NCI-H2227 (cell line): ENCODE data around the gene TMEM179B.
"Not testable (repeated sequence)": the region's sequence is repeated elsewhere in the genome, so short reads cannot be mapped to it uniquely, and the experiment has no call there.

Source experiments
- DNase-seq: peaks from one replicate; lab custom pipeline; 2025; ENCODE audit not compliant: unreplicated experiment; lab: John Stamatoyannopoulos, UW

The TMEM179B gene

GRCh38 chr11:62788991-62789390, 1.8 kb downstream of the TMEM179B start:
- DNase-seq: no peak

- no peak for DNase-seq
Observed at GRCh38 chr11:62789576-62789975, 2.4 kb downstream of the TMEM179B start.

GRCh38 chr11:62791501-62792201, 4.4 kb downstream of the TMEM179B start, which contains the start of gene TMEM223:
Gene TMEM223, minus strand, starts transcription at chr11:62792006. Its CDS starts 12 bp downstream, at chr11:62791994.
- peak; percentile 93 for DNase-seq

GRCh38 chr11:62792202-62792575, 5.0 kb downstream of the TMEM179B start:
- DNase-seq: peak; percentile 79

- no peak for DNase-seq
Observed at GRCh38 chr11:62794201-62794775, 7.1 kb downstream of the TMEM179B start.

- DNase-seq: no peak
Observed at GRCh38 chr11:62796281-62796680, 9.1 kb downstream of the TMEM179B start.

- DNase-seq: no peak
Observed at GRCh38 chr11:62799486-62799885, 12.3 kb downstream of the TMEM179B start.

GRCh38 chr11:62801071-62801470, 13.9 kb downstream of the TMEM179B start:
- DNase-seq: no peak

- no peak for DNase-seq
Observed at GRCh38 chr11:62804310-62805075, 17.3 kb downstream of the TMEM179B start.

GRCh38 chr11:62805076-62805892, 18.1 kb downstream of the TMEM179B start, which contains the start of gene NXF1:
Gene NXF1, minus strand, starts transcription at chr11:62805440. Its CDS starts 84 bp downstream, at chr11:62805356.
- DNase-seq: peak; percentile 98

GRCh38 chr11:62805961-62806441, 18.8 kb downstream of the TMEM179B start:
- peak; percentile 59 for DNase-seq

GRCh38 chr11:62806611-62807121, 19.5 kb downstream of the TMEM179B start:
- DNase-seq: no peak

GRCh38 chr11:62810748-62811147, 23.5 kb downstream of the TMEM179B start:
- no peak for DNase-seq

GRCh38 chr11:62811659-62812058, 24.5 kb downstream of the TMEM179B start:
- DNase-seq: no peak

GRCh38 chr11:62816557-62816956, 29.4 kb downstream of the TMEM179B start:
- no peak for DNase-seq

- DNase-seq: no peak
Observed at GRCh38 chr11:62817129-62817528, 29.9 kb downstream of the TMEM179B start.

- no peak for DNase-seq
Observed at GRCh38 chr11:62823677-62824076, 36.5 kb downstream of the TMEM179B start.

- DNase-seq: not testable (repeated sequence)
Observed at GRCh38 chr11:62828130-62828529, 40.9 kb downstream of the TMEM179B start.

- DNase-seq: peak; percentile 84
Observed at GRCh38 chr11:62830904-62831519, 43.8 kb downstream of the TMEM179B start.
